Right atrium auricular region (tissue), 2 donors: Measurements from ENCODE around the gene DLG2. TPM values are rescaled to one million over a fixed set of nuclear protein-coding genes. Genes with fewer than 3 reads are reported as not detected.

ENCODE experiments used
- DNase-seq: peaks from one replicate; pipeline ENCODE4 v3.0.0-alpha.2; 2019; ENCODE audit warnings: low spot score
- H3K27ac ChIP-seq, 2 donors: fragments of 200-600 bp; sonication (generic); 1 replicate in 1 of 2; 2 replicates in 1 of 2; pipeline ENCODE4 v1.5.1; 2016 to 2019
- H3K27me3 ChIP-seq, 2 donors: fragments of 200-600 bp; sonication (generic); one replicate each; pipeline versions ENCODE4 v1.5.1 to v1.6.0; 2017 to 2019
- H3K36me3 ChIP-seq: fragments of 200-600 bp; sonication (generic); one replicate; pipeline ENCODE4 v1.5.1; 2016
- H3K4me1 ChIP-seq, 2 donors: fragments of 200-600 bp; sonication (generic); one replicate each; pipeline versions ENCODE4 v1.5.1 to v1.6.0; 2017 to 2019
- H3K4me3 ChIP-seq, 2 donors: fragments of 200-600 bp; sonication (generic); 1 replicate in 1 of 2; 2 replicates in 1 of 2; pipeline ENCODE4 v1.5.1; 2017 to 2019; ENCODE audit warnings: mild to moderate bottlenecking in 1 of 2, moderate library complexity in 1 of 2
- H3K9me3 ChIP-seq, 2 donors: fragments of 200-600 bp; sonication (generic); one replicate each; pipeline ENCODE4 v1.5.1; 2019
- total RNA-seq, 2 donors: library from RNA; depleted of rRNA; stranded (reverse); fragments of >200 nt; gene quantifications; one replicate each; pipeline ENCODE4 v1.1.0, GENCODE V29; 2016
- TF ChIP-seq, protein P1 (sequence below), 2 donors: fragments of 200-600 bp; sonication (generic); IDR thresholded peaks; one replicate each; pipeline ENCODE4 v1.5.1; 2019; ENCODE audit warnings: antibody characterized with exemption in 2 of 2

DLG2 gene
- total RNA-seq, 2 donors from 2014 or later: 6.6 to 6.7 TPM

DNA sequence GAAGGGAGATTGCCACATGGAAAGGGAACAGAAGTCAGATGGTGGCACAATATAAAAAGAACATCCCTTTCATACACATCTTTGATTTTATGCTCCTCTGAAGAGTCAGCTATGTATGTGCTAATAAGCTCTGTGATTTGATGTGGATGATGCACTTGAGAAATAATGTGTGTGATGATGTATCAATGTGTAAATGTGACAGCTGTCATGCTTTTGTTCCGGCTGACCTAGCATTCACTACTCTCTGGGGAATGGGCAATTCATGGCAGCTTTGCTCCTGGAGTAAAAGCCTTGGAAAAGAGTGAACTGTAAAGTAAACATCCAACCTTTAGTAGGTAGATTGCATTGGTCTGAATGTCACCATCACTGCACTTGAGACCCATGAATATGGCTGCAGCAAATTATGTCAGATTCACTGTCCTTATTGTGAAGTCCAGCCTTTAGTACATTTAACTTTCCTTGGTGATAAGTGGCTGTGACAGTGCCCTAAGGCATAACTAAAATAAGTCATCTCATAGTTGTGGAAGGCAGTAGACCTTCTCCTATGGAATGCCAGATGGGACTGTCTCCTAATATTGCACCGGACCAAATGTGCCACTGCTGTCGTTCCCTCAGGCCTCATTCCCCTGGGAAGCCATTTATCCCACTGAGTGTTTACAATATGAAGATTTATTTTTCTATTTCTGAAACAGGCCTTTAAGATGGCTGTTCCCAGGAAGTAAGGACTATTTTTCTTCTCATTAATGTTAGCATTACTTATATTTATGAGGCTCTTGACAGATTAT is 2162.8 kb downstream of the DLG2 start:
- TF ChIP-seq, protein P1, sequence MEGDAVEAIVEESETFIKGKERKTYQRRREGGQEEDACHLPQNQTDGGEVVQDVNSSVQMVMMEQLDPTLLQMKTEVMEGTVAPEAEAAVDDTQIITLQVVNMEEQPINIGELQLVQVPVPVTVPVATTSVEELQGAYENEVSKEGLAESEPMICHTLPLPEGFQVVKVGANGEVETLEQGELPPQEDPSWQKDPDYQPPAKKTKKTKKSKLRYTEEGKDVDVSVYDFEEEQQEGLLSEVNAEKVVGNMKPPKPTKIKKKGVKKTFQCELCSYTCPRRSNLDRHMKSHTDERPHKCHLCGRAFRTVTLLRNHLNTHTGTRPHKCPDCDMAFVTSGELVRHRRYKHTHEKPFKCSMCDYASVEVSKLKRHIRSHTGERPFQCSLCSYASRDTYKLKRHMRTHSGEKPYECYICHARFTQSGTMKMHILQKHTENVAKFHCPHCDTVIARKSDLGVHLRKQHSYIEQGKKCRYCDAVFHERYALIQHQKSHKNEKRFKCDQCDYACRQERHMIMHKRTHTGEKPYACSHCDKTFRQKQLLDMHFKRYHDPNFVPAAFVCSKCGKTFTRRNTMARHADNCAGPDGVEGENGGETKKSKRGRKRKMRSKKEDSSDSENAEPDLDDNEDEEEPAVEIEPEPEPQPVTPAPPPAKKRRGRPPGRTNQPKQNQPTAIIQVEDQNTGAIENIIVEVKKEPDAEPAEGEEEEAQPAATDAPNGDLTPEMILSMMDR (IDR thresholded peaks at IDR 0.05): no peak
- no peaks in the 10 kb centered on the region for H3K4me1 ChIP-seq
- no peak for DNase-seq
- H3K4me3 ChIP-seq: no peak overlapping the region
- H3K9me3 ChIP-seq: no peaks in the 10 kb centered on the region
- H3K27ac ChIP-seq: no peak overlapping the region
- H3K27me3 ChIP-seq: no peaks in the 10 kb centered on the region
- no peaks in the 10 kb centered on the region for H3K36me3 ChIP-seq

DNA sequence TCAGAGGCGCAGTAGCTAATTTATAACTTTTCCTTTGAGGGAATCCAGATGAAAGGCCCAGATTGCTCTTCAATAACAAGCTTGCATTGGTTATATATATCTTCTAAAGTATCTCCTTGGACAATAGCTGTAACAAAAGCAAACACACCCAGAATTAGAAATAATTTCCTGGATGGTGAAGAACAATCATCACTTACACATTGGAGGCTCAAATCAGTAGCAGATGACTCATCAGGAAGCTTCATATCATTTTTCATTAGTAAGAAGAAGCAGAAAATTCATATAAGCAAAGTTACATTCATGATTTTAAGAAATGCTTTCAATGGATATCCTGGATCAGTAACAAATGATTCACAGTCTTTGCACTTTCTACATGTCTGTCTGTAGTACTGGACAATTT is 2167.3 kb downstream of the DLG2 start:
- no peaks in the 10 kb centered on the region for H3K27me3 ChIP-seq
- peaks cover 0 to 6% of the 10 kb centered on the region in 2 donors for H3K4me1 ChIP-seq
- H3K27ac ChIP-seq: no peak overlapping the region
- no peaks in the 10 kb centered on the region for H3K9me3 ChIP-seq
- TF ChIP-seq, protein P1 (IDR thresholded peaks at IDR 0.05): no peak
- H3K36me3 ChIP-seq: no peaks in the 10 kb centered on the region
- no peak overlapping the region for H3K4me3 ChIP-seq
- no peak for DNase-seq

DNA sequence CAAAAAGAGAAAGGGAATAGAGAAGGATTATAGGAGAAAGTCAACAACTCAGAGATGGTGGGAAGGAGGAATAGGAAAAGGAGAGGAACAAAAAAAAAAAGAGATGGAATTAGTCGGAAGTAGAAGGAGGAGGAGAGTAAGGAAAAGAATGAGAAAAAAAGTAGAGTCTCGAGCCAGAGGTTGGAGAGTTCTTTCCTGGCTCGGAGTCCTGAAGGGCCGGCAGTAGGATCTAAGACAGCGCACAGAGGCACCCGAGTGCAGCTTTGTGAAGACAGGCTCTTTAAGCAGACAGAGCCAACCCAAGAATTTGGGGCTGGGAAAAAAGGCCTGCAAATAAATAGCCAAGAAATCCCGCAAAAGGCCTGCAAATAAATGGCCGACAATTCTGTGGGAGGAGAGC is 2170.6 kb downstream of the DLG2 start:
- TF ChIP-seq, protein P1 (IDR thresholded peaks at IDR 0.05): no peak
- H3K27me3 ChIP-seq: no peaks in the 10 kb centered on the region
- peaks cover 0 to 6% of the 10 kb centered on the region in 2 donors for H3K4me1 ChIP-seq
- H3K4me3 ChIP-seq: no peak overlapping the region
- H3K36me3 ChIP-seq: no peaks in the 10 kb centered on the region
- H3K9me3 ChIP-seq: no peaks in the 10 kb centered on the region
- no peak overlapping the region for H3K27ac ChIP-seq
- no peak for DNase-seq

DNA sequence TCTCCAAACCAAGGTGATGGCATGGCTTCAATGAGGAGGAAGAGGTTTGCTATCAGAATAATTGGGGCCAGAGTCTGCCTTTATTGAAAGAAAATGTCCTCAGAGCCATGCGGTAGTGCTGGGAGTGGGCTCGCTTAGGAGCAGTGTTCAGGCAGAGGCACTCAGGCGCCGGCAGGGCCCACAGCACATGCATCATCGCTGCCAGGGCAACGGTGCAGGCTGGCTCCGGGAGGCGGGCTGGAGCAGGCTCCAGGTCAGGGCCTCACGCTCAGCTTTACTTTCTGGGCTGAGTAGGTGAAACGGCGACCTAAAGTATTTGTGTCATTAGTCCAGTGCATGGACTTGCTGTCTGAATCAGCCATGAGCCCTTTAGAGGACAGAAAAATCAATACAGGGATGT is 2171.1 kb downstream of the DLG2 start:
- H3K27ac ChIP-seq: no peak overlapping the region
- H3K4me1 ChIP-seq: peaks cover 0 to 6% of the 10 kb centered on the region in 2 donors
- no peaks in the 10 kb centered on the region for H3K9me3 ChIP-seq
- no peaks in the 10 kb centered on the region for H3K27me3 ChIP-seq
- no peak for DNase-seq
- H3K4me3 ChIP-seq: no peak overlapping the region
- TF ChIP-seq, protein P1 (IDR thresholded peaks at IDR 0.05): no peak
- no peaks in the 10 kb centered on the region for H3K36me3 ChIP-seq

DNA sequence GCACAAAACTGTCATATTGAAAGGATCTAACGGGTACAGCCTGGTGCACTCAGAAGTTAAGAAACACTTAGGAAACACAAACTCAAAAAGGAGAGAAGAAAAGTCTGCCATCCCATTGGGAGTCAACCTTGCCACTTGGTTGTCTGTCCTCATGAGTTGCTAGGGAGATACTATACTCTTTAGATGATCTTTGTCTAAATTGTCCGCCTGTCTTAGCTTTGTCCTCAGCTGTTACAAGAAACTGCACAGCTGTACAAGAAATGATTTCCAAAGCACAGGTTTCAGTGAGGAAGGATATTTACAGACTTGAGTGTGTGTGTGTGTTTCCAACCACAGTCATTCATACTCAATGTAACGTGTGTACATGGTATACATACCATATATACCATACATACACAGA is 2171.8 kb downstream of the DLG2 start:
- H3K27ac ChIP-seq: no peak overlapping the region
- H3K4me1 ChIP-seq: peaks cover 0 to 6% of the 10 kb centered on the region in 2 donors
- DNase-seq: no peak
- no peaks in the 10 kb centered on the region for H3K27me3 ChIP-seq
- TF ChIP-seq, protein P1 (IDR thresholded peaks at IDR 0.05): no peak
- no peaks in the 10 kb centered on the region for H3K9me3 ChIP-seq
- H3K4me3 ChIP-seq: no peak overlapping the region
- H3K36me3 ChIP-seq: no peaks in the 10 kb centered on the region

DNA sequence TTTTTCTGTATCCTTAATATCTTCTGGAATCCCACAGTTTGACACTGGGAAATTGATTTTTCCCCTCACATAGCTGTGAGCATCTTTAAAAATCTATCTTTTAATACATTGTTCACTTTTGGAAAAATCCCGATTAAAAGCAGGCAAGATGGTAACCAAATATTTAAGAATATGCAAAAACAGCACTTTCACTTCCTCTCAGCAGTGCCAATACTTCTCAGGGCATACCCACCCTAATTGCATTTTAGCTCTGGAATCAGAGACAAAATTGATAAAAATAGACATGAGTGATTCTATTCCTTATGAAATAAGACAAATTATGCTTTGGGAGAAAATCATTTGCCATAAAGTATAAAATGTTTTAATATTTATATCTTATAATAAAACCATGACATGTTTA is 2172.5 kb downstream of the DLG2 start:
- Histone ChIP-seq H3K36me3 (no peaks in the 10 kb centered on the region), H3K4me3 (no peak overlapping the region), H3K27ac (no peak overlapping the region), H3K9me3 (no peaks in the 10 kb centered on the region), H3K4me1 (peaks cover 0 to 6% of the 10 kb centered on the region in 2 donors), H3K27me3 (no peaks in the 10 kb centered on the region)
- no peak for DNase-seq
- TF ChIP-seq, protein P1 (IDR thresholded peaks at IDR 0.05): no peak
